PC-9 (cell line): ENCODE data around the gene ZNF569.

Experiments used
- CTCF ChIP-seq: fragments of 200-600 bp; sonication (generic); conservative IDR thresholded peaks from 2 replicates; pipeline ENCODE4 v1.6.1; 2017; ENCODE audit warnings: mixed run types, antibody characterized with exemption, mild to moderate bottlenecking, moderate library complexity
- EZH2 ChIP-seq: fragments of 200-600 bp; sonication (generic); IDR thresholded peaks from 2 replicates; pipeline ENCODE4 v1.8.0; 2017; ENCODE audit warnings: antibody characterized with exemption, low read depth

GRCh38 chr19:37492213-37492612, 25.0 kb upstream of the ZNF569 start:
- TF ChIP-seq CTCF, result no peak
- TF ChIP-seq EZH2, result no peak
